ENCODE measurements around the gene PITPNM2. TPM values are rescaled to one million over a fixed set of nuclear protein-coding genes. Genes with fewer than 3 reads are reported as not detected.

The PITPNM2 gene
- total and polyA plus RNA-seq, 9 of the 15 experiments (the other 6 are each of a cell fraction or from before 2014, with no cell fraction given), result 0.03 to 10.8 (median 2.9) TPM

DNA sequence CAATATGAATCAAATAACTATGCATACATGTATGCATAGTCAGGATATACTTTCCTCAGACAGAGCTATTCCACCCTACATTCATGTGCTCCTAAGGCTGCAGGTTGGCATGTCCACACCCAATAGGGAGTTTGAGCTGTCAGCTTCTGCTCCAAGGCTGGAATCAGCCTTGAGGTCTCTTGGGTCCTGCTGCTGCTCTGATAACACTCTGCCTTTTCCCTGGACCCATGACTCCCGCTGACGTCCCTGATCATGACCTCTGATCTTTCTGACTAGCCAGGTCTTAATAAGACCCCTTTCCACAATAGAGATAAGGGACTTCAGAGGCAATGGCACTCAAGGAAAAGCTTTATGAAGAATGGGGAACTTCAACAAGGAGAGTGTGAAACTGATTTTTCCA, 5.7 kb downstream of the PITPNM2 start:
- Histone ChIP-seq H3K4me1 (replicated peaks in 1 of 2; ENCODE audit: control insufficient read depth in 2 of 2, insufficient read depth in 2 of 2, low read length in 2 of 2) (peaks cover 24 to 53% of the 10 kb centered on the region in 2 experiments), H3K27me3 (ENCODE audit: control insufficient read depth in 2 of 2, insufficient read depth in 2 of 2, low read length in 2 of 2) (no peaks in the 10 kb centered on the region), H3K79me2 (ENCODE audit: control insufficient read depth, insufficient read depth, low read length) (peaks cover 26% of the 10 kb centered on the region; the same call in 2 of the 3 replicates), H3K36me3 (ENCODE audit: control insufficient read depth, insufficient read depth, low read length) (0 out of 3 replicates have a peak, but pooled peaks cover 5% of the 10 kb centered on the region), H3K4me2 (ENCODE audit: insufficient read depth, low read length) (no peak overlapping the region), H3K9me1 (ENCODE audit: control insufficient read depth, insufficient read depth, low read length) (peaks cover 5% of the 10 kb centered on the region), H3K9me3 (replicated peaks; ENCODE audit: control insufficient read depth, insufficient read depth, low read depth, low read length) (no peaks in the 10 kb centered on the region), H2AFZ (ENCODE audit: low read depth, low read length) (no peak overlapping the region), H3K9ac (ENCODE audit: insufficient read depth in 1 of 2, low read depth in 2 of 2, low read length in 2 of 2) (no peak overlapping the region), H3K27ac (ENCODE audit: extremely low read depth, low read depth, low read length) (no peak overlapping the region), H4K20me1 (replicated peaks; ENCODE audit: control insufficient read depth, insufficient read depth, low read length) (peaks cover 13% of the 10 kb centered on the region), H3K4me3 (no peak overlapping the region)
- FAIRE-seq, result no peak
- intact Hi-C loops (cut with micrococcal nuclease), result loop anchor here (5.0 to 10.0 kb wide), 3 partner anchors 87 to 160 kb away; partner anchors contain the start of genes ARL6IP4, MPHOSPH9 and MTRFR
- ChIA-PET CTCF (ENCODE audit: low intra/inter-chr PET ratio) (no interaction called here), POLR2A (interaction anchor here (0.6 kb wide), 2 partner anchors 33 to 170 kb away, joined by 3 read pairs; partner anchors contain the start of gene OGFOD2)
- peak in 1 of 4 experiments; percentile 41 for DNase-seq (ENCODE audit: extremely low read depth in 1 of 4, low spot score in 3 of 4)
- BruUV-seq (replicated peaks), result no TSS peak
- WGBS (ENCODE audit: insufficient coverage, low coverage, missing lambda C conversion rate), result 0% methylated on average over 2 of the region's 2 CpGs
- in situ Hi-C loops (cut with MboI), result no loop called here
- ATAC-seq, result no peak
- TF ChIP-seq, protein P1, sequence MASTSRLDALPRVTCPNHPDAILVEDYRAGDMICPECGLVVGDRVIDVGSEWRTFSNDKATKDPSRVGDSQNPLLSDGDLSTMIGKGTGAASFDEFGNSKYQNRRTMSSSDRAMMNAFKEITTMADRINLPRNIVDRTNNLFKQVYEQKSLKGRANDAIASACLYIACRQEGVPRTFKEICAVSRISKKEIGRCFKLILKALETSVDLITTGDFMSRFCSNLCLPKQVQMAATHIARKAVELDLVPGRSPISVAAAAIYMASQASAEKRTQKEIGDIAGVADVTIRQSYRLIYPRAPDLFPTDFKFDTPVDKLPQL (IDR thresholded peaks at IDR 0.05; ENCODE audit: extremely low read depth, insufficient read length), result no peak
- TF ChIP-seq ZNF79 (CRISPR knock-in tag; IDR thresholded peaks at IDR 0.05; ENCODE audit: low read depth), result no peak
- TF ChIP-seq NR2C1 (IDR thresholded peaks at IDR 0.05), result no peak
- peak; percentile 21; the same call in 1 of the 2 replicates for TF ChIP-seq NR2C1 (tag; IDR thresholded peaks at IDR 0.05)
- no peak for TF ChIP-seq MEF2D (tag; conservative IDR thresholded peaks at IDR 0.05; ENCODE audit: low read depth)
- no peak for TF ChIP-seq MYC (IDR thresholded peaks at IDR 0.05; ENCODE audit: low read depth, low read length)
- TF ChIP-seq MYC (CRISPR knock-in tag; IDR thresholded peaks at IDR 0.05; ENCODE audit: borderline replicate concordance, low read depth), result no peak
- TF ChIP-seq, protein P2, sequence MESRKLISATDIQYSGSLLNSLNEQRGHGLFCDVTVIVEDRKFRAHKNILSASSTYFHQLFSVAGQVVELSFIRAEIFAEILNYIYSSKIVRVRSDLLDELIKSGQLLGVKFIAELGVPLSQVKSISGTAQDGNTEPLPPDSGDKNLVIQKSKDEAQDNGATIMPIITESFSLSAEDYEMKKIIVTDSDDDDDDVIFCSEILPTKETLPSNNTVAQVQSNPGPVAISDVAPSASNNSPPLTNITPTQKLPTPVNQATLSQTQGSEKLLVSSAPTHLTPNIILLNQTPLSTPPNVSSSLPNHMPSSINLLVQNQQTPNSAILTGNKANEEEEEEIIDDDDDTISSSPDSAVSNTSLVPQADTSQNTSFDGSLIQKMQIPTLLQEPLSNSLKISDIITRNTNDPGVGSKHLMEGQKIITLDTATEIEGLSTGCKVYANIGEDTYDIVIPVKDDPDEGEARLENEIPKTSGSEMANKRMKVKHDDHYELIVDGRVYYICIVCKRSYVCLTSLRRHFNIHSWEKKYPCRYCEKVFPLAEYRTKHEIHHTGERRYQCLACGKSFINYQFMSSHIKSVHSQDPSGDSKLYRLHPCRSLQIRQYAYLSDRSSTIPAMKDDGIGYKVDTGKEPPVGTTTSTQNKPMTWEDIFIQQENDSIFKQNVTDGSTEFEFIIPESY (CRISPR knock-in tag; IDR thresholded peaks at IDR 0.05), result no peak
- TF ChIP-seq MTA2 (IDR thresholded peaks at IDR 0.05; ENCODE audit: low read depth), result no peak
- TF ChIP-seq GABPB2 (CRISPR knock-in tag; conservative IDR thresholded peaks at IDR 0.05), result no peak
- no peak for TF ChIP-seq ZBTB17 (CRISPR knock-in tag; IDR thresholded peaks at IDR 0.05)
- peak; percentile 39 for TF ChIP-seq CBFA2T3 (IDR thresholded peaks at IDR 0.05)
- TF ChIP-seq ZNF124 (CRISPR knock-in tag; IDR thresholded peaks at IDR 0.05), result no peak
- TF ChIP-seq PRMT5 (CRISPR knock-in tag; IDR thresholded peaks at IDR 0.05), result no peak
- TF ChIP-seq LEF1 (IDR thresholded peaks at IDR 0.05), result no peak
- no peak for TF ChIP-seq HNRNPL (IDR thresholded peaks at IDR 0.05; ENCODE audit: low read depth, low read length)
- no peak for TF ChIP-seq OTX1 (CRISPR knock-in tag; IDR thresholded peaks at IDR 0.05)
- no peak for TF ChIP-seq U2AF1 (optimal IDR thresholded peaks at IDR 0.05; ENCODE audit: low read depth, low read length)
- TF ChIP-seq, protein P3, sequence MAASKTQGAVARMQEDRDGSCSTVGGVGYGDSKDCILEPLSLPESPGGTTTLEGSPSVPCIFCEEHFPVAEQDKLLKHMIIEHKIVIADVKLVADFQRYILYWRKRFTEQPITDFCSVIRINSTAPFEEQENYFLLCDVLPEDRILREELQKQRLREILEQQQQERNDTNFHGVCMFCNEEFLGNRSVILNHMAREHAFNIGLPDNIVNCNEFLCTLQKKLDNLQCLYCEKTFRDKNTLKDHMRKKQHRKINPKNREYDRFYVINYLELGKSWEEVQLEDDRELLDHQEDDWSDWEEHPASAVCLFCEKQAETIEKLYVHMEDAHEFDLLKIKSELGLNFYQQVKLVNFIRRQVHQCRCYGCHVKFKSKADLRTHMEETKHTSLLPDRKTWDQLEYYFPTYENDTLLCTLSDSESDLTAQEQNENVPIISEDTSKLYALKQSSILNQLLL (CRISPR knock-in tag; IDR thresholded peaks at IDR 0.05; ENCODE audit: borderline replicate concordance), result no peak
- no peak for TF ChIP-seq NUFIP1 (IDR thresholded peaks at IDR 0.05; ENCODE audit: partially characterized antibody)
- TF ChIP-seq KDM1A (IDR thresholded peaks at IDR 0.05), result 0 out of 4 replicates have a peak, but pooled peaks have one; percentile 7 to 8
- no peak for TF ChIP-seq DIDO1 (tag; IDR thresholded peaks at IDR 0.05; ENCODE audit: low read depth)
- TF ChIP-seq SPI1 (IDR thresholded peaks at IDR 0.05; ENCODE audit: borderline replicate concordance, low read depth, low read length), result no peak

Data from K562 (cell line).